ENCODE measurements around the gene ANKDD1A.

Gene ANKDD1A

GRCh38 chr15:64926661-64927060, 15.0 kb downstream of the ANKDD1A start:
- DNase-seq, result no peak

- no peak for DNase-seq
Observed at GRCh38 chr15:64928626-64929220, 17.0 kb downstream of the ANKDD1A start.

GRCh38 chr15:64930019-64930652, 18.4 kb downstream of the ANKDD1A start:
- no peak for DNase-seq

GRCh38 chr15:64930778-64931371, 19.2 kb downstream of the ANKDD1A start:
- DNase-seq, result no peak

- no peak for DNase-seq
Observed at GRCh38 chr15:64931381-64931780, 19.7 kb downstream of the ANKDD1A start.

GRCh38 chr15:64934023-64934422, 22.3 kb downstream of the ANKDD1A start:
- no peak for DNase-seq

GRCh38 chr15:64938192-64938591, 26.5 kb downstream of the ANKDD1A start:
- no peak for DNase-seq

- DNase-seq, result no peak
Observed at GRCh38 chr15:64942356-64942755, 30.7 kb downstream of the ANKDD1A start.

GRCh38 chr15:64943512-64944225, 32.0 kb downstream of the ANKDD1A start:
- no peak for DNase-seq

- no peak for DNase-seq
Observed at GRCh38 chr15:64944961-64945360, 33.3 kb downstream of the ANKDD1A start.

GRCh38 chr15:64947211-64947610, 35.5 kb downstream of the ANKDD1A start:
- no peak for DNase-seq

- DNase-seq, result no peak
Observed at GRCh38 chr15:64948916-64949315, 37.2 kb downstream of the ANKDD1A start.

GRCh38 chr15:64949383-64950186, 37.9 kb downstream of the ANKDD1A start:
- DNase-seq, result no peak

- DNase-seq, result no peak
Observed at GRCh38 chr15:64950888-64951287, 39.2 kb downstream of the ANKDD1A start.

GRCh38 chr15:64951777-64952418, 40.2 kb downstream of the ANKDD1A start:
- no peak for DNase-seq

- DNase-seq, result no peak
Observed at GRCh38 chr15:64954395-64954794, 42.7 kb downstream of the ANKDD1A start.

GRCh38 chr15:64959128-64959527, 47.4 kb downstream of the ANKDD1A start:
- DNase-seq, result no peak

- DNase-seq, result no peak
Observed at GRCh38 chr15:64960153-64960552, 48.5 kb downstream of the ANKDD1A start.

- DNase-seq, result no peak
Observed at GRCh38 chr15:64961013-64961412, 49.3 kb downstream of the ANKDD1A start.

GRCh38 chr15:64969401-64969800, 57.7 kb downstream of the ANKDD1A start:
- no peak for DNase-seq

- DNase-seq, result no peak
Observed at GRCh38 chr15:64970698-64971097, 59.0 kb downstream of the ANKDD1A start.

GRCh38 chr15:64975390-64975789, 63.7 kb downstream of the ANKDD1A start:
- DNase-seq, result no peak
